Measurements from ENCODE around the gene MRPS7.

- TF ChIP-seq CTCF (conservative IDR thresholded peaks at IDR 0.05 in 1 of 2, IDR thresholded peaks at IDR 0.05 in 1 of 2; ENCODE audit: extremely low read depth in 1 of 2, insufficient read depth in 1 of 2, low read depth in 1 of 2, low read length in 2 of 2): peak; percentile 57 to 66
- no peak for TF ChIP-seq EZH2 (IDR thresholded peaks at IDR 0.05; ENCODE audit: borderline replicate concordance, low read length)
Measured at GRCh38 chr17:75240394-75241142, 21.1 kb upstream of the MRPS7 start.
